Activated CD8-positive, alpha-beta memory T cell treated with anti-CD3 and anti-CD28 coated beads for 1 hour (primary cell): ENCODE results near the gene ELOB.

ENCODE experiments used
- DNase-seq, 2 donors: peaks; one replicate each; pipeline ENCODE4 v3.0.0-alpha.2; 2020; ENCODE audit warnings: low read depth in 1 of 2; ENCODE audit errors: extremely low read depth in 1 of 2

Gene ELOB

GRCh38 chr16:2769675-2770056 lies 7.4 kb downstream of the ELOB start:
- no peak for DNase-seq

- DNase-seq, result no peak
These were observed 8.0 kb downstream of the ELOB start for GRCh38 chr16:2769100-2769529.

- DNase-seq, result no peak
These were observed 8.5 kb downstream of the ELOB start for GRCh38 chr16:2768403-2769089.

GRCh38 chr16:2767891-2768290 lies 9.2 kb downstream of the ELOB start:
- no peak for DNase-seq

- DNase-seq, result no peak
These were observed 9.8 kb downstream of the ELOB start for GRCh38 chr16:2767140-2767731.

GRCh38 chr16:2766430-2767139 lies 10.5 kb downstream of the ELOB start:
- DNase-seq, result no peak

GRCh38 chr16:2765462-2766404 lies 11.3 kb downstream of the ELOB start:
- no peak for DNase-seq

GRCh38 chr16:2764718-2765117 lies 12.4 kb downstream of the ELOB start:
- DNase-seq, result no peak

GRCh38 chr16:2763173-2763572 lies 13.9 kb downstream of the ELOB start:
- no peak for DNase-seq

GRCh38 chr16:2762711-2763110 lies 14.4 kb downstream of the ELOB start:
- no peak for DNase-seq

- no peak for DNase-seq
These were observed 15.0 kb downstream of the ELOB start for GRCh38 chr16:2761886-2762583.

GRCh38 chr16:2761472-2761871 lies 15.6 kb downstream of the ELOB start:
- no peak for DNase-seq

- no peak for DNase-seq
These were observed 19.7 kb downstream of the ELOB start for GRCh38 chr16:2757344-2757743.

- no peak for DNase-seq
These were observed 20.6 kb downstream of the ELOB start for GRCh38 chr16:2756288-2757015.

- DNase-seq, result no peak
These were observed 21.9 kb downstream of the ELOB start for GRCh38 chr16:2755158-2755557.

- DNase-seq, result no peak
These were observed 23.4 kb downstream of the ELOB start for GRCh38 chr16:2753733-2754020.

- no peak for DNase-seq
These were observed 24.0 kb downstream of the ELOB start for GRCh38 chr16:2752850-2753732.

GRCh38 chr16:2752035-2752849 lies 24.8 kb downstream of the ELOB start, which contains the start of gene SRRM2:
Gene SRRM2, plus strand, starts transcription at chr16:2752638. Its CDS starts 3,727 bp downstream, at chr16:2756365.
- peak; percentile 87 to 88 for DNase-seq
